Activated CD4-positive, alpha-beta T cell treated with anti-CD3 and anti-CD28 coated beads for 48 hours (primary cell): ENCODE data around the gene SLC9A2.

Source experiments
- DNase-seq: peaks from one replicate; pipeline ENCODE4 v3.0.0-alpha.2; 2020

SLC9A2 gene

DNA sequence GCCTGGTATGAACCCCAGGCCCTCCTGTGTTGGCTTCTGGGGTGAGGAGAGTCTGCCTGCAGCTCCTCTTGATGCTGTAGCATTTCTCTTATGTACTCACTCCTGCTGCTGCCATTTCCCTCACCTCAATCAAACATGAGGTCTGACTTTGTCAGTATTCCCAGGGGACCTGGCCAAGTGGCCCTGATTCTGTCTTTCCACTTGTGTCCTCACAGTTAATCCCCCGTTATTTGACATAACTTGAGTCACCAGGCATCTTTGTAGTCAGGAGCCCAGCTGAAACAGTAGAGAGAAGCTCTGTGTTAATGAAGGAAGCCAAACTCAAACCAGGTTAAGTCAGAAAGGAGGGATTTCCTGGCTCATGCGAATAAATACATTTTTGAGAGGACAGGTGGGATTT, 55.0 kb downstream of the SLC9A2 start:
- DNase-seq, result no peak

- no peak for DNase-seq
These were observed 55.5 kb downstream of the SLC9A2 start for GRCh38 chr2:102674836-102675235.

DNA sequence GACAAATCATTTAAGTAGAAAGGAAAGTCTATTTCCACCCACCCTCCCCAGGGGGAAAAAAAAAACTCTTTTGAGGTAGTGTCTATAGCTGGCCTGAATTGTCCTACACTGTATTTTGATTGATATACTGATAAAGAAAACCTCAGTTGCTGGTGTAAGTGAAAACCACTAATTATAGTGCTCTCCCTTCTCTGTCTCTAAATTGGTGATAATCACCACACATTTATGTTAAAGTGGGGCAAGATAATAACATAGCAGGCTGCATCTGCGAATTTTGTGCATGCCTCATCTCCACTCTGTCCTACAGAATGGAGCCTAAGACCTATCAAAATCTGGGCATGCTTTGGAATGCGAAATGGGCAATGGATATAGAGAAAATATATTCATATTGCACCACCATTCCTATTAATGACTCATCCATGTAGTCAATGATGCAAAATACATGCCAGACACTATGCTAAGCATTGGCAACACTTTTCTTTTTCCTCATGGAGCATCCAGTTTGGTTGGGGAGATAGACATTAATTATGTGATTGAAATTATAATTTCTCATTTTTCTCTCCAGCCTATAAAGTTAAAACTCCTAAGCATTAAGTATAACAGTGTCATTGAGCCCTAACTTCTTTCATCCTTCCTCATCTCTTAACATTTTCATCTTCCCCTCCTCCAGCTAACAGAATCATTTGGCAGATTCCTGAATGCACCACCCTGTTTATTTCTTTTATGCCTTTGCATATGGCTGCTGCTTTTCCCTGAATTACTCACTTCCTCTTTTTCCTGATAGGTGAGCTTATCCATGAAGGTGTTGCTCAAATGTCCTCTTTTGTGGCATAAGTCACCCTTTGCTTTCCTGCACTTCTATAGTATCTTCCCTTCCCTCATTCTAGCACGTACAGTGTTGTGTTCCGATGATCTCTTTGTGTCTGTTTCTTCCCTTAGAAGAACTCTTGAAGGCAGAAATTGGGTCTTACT, 58.2 kb downstream of the SLC9A2 start:
- DNase-seq, result no peak

DNA sequence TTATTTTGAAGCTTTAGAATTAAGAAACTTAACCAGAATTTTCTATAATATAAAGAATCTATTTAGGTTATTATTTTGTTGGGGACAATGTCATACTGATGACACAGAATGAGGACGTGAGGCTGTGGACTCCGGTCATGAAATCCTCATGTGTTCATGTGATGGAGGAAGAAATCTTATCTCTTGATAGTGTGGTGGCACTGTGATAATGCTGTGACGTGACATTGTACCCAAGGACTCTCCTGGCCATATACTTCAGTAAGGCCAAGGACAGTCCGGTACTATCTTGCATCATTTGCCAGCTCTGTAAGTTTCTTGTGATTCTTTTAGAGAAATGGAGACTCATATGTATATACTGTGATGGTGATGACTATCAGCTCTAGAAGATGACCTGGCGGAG, 59.1 kb downstream of the SLC9A2 start:
- no peak for DNase-seq

DNA sequence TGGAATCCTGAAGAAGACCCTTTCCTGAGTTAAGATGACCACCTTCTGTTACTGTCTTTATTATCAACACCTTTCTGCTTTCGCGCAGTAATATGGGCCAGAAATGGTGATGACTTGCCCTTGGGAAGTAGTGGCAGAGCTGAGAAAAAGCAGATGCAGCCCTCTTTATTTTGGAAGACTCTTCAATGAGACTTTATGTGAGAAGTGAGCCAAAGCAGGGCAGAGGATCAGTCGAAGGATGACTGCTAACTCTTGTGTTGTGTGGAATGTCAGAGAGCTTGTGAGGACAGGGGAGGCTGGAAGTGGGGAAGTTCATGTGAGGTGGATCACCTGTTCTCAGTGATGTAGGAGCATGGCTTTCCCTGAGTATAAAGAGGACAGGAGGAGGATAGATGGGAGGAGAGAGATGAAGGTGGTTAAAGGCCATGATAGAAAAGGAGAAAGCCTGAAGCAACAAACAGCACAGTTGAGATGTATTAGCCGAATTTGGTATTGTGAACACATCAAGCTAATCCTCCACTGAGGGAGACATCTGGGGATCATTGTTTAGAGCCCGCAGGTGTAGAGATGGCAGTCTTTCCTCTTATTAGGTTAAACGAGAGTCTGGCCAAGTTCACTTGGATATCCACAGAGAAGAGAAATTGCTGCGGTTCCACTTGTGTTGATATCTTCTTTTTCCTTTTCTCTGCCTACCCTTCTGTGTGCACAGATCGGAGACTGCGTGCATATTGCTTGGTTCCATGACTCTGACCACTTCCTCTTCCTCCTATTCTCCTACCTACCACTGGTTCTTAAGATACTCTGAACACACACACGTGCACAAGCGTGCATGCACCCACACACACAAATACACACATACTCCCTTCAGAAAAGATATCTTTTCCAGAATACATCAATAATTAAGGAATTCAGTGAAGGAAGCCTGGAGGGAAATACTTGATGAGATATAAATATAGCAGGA, 67.4 kb downstream of the SLC9A2 start:
- no peak for DNase-seq

DNA sequence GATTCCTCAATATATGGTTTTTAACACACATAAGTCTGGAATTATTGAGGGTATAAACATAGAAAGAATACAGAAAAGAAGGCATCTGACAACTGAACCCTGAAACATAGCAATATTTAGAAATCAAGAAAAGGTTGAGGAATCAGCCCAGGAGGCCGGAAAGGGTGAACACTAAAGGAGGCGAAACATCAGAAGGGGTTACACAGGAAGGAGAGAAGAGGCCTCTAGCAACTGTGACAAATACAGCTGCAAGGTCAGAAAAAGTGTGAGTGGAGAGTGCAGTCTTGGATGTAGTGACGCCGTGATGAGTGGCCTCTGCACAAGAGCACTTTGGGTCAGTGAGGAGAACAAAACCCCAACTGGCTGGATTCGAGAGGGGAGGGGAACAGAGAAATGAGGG, 70.7 kb downstream of the SLC9A2 start:
- DNase-seq, result no peak

DNA sequence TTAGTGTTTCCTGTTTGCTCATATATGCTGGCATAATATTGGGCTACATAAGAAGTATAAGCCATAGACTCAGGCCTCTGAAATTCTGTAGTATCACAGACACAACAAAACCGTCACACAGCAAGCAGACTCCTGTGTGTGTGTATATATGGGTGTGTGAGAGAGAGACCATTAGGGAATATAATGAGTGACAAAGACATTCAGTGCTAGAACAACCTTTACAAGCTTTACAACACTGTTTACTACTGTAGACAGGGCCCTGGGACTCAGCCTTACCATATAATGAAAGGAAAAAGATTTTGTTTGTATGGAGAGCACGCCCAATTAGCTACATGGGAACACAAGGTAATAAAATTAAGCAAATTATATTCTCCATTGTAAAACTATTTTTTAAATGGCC, 77.1 kb downstream of the SLC9A2 start:
- no peak for DNase-seq

GRCh38 chr2:102698369-102699111, 79.2 kb downstream of the SLC9A2 start:
- no peak for DNase-seq

DNA sequence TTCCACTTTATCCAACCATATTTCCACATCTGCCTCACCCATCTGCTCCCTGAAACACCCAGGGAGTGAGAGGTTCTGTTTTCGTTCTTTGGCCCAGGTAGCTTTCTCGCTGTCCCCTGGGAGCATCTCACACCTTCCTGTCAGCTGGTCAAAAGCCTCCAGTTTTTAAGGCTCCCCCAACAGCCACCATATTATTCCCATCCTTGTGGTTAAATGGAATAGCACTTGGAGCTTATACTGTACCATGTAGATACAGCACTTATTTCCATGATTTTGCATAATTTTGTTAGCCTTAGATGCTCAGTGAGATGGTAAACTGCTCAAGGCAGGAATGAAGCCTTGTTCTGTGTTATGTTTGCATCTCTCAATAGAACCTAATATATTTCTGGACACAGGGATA, 84.0 kb downstream of the SLC9A2 start:
- DNase-seq, result no peak

DNA sequence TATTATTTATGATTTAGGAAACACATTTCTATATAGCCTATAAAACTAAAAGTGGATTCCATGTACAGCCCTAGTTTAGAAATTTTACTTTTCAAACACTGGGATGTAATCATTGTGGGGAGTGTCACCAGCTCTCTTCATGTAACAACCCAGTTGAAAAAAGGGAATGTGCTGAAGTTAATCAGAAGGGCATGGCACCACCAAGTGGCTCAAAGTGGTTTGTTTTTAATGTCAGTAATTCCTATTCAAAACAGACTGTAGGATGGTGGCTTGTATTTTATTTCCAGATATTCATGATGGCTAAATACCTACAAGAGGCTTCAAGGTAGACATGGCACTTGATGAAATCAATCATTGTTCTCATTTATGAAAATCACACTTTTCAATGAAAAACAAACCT, 84.4 kb downstream of the SLC9A2 start:
- DNase-seq, result peak; percentile 24

DNA sequence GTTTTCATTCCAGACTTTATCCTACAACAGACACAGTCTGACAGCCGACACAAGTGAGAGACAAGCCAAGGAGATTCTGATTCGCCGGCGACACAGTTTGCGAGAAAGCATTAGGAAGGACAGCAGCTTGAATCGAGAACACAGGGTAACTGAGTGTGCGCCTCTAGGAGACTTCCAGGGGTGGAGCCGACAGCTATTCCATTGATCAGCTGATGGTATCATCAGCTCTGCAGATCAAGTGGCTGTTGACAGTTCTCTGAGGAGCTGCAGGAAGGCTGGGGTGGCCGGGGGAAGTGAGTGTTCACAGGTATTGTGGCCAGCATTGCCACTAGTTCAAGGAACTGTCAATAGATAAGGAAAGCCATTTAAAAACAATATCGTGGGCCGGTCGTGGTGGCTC, 85.2 kb downstream of the SLC9A2 start:
- DNase-seq, result no peak

GRCh38 chr2:102707796-102708695, 88.7 kb downstream of the SLC9A2 start:
- DNase-seq, result no peak

GRCh38 chr2:102708847-102709559, 89.7 kb downstream of the SLC9A2 start:
- DNase-seq, result no peak

DNA sequence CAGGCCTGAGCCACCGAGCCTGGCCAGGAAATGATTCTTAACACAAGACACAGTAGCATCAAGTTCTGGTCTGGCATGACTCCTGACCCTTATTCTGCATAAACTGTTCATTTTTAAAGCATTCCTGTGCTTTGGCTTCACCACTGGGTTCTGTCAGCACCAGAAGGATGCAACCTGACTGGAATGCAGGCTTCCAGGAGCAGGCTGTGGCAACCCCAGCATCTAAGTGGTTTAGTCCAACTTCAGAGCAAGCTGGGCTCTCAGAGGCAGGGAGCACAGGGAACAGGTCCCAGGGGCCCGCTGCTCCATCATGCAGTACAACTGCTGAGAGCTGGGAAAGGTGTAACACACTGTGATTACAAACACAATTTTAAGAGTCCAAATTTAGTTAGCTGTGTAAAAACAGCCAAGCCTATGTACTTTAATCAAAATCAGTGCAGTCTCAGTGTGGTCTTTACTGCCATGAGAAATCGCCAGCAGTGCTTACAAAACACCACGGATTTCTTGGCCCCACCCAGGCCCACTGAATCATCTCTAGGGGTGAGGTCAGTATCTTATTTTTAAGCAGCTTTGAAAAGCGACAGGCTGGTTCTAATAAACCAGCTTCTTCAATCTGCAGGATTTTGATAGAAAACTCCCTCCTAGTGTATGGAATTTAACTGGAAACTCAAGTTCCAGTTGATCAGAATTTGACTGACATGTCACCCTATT, 98.1 kb downstream of the SLC9A2 start:
- DNase-seq, result no peak

DNA sequence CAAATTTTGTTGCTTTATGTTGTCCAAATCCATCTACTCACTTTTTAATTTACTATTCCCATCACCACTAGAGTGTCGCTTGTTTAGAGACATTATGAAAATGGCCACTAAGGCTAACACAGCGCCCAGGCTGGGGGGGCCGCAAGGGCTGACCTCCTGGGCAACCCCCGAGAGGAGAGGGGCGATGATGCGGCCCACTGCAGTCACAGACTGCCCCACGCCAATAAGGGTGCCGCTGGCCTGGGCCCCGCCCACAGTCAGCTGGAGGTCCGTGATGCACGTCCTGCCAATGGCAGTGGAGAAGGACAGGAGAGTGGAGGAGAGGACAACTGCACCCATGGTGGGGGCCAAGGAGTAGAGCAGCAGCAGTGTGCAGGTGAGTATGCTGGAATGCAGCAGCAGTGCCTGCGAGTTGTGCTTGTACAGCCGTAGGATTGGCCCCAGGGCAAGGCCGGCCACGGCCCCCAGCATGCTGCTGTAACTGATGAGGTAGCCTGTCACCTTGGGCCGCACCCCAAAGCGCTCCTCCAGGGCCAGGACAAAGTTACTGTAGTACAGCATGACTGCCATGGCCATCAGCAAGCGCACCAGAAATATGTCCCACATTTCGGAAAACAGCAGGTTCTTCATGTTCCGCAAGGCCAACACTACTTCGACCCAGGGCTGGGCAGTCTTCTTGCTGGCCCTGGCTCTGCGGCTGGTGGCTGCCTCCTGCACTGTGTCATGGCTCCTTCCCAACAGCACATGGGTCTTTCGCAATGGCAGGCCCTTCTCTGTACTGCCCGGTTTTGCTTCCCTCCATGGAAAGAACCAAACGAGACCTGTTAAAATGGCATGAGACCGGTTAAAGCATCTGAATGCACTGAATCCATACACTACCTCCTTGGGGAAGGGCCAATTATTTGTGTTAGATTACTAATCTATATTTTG, 99.3 kb downstream of the SLC9A2 start:
- DNase-seq, result no peak

DNA sequence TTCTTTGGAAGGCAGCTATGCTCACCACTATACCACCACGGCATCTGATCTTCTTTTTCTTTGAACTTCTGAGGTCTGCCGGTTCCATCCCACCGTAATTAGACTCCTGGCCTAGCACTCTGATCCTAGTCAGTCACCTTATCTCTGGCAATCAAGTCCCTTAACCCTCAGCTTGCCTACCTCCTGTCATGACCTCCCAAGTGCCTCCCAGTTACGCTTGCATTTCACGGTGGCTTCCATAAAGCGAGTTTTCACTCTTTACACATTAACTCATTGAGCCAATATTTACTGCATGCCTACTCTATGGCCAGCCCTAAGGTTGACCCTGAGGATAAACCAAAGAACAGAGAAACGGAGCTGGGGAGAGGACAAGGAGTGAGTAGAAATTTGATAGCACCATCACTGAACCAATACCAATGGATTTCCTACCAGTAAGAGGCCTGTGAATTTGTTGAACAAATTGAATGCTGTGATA, 104.7 kb downstream of the SLC9A2 start:
- DNase-seq, result no peak

GRCh38 chr2:102724553-102724952, 105.2 kb downstream of the SLC9A2 start:
- no peak for DNase-seq

DNA sequence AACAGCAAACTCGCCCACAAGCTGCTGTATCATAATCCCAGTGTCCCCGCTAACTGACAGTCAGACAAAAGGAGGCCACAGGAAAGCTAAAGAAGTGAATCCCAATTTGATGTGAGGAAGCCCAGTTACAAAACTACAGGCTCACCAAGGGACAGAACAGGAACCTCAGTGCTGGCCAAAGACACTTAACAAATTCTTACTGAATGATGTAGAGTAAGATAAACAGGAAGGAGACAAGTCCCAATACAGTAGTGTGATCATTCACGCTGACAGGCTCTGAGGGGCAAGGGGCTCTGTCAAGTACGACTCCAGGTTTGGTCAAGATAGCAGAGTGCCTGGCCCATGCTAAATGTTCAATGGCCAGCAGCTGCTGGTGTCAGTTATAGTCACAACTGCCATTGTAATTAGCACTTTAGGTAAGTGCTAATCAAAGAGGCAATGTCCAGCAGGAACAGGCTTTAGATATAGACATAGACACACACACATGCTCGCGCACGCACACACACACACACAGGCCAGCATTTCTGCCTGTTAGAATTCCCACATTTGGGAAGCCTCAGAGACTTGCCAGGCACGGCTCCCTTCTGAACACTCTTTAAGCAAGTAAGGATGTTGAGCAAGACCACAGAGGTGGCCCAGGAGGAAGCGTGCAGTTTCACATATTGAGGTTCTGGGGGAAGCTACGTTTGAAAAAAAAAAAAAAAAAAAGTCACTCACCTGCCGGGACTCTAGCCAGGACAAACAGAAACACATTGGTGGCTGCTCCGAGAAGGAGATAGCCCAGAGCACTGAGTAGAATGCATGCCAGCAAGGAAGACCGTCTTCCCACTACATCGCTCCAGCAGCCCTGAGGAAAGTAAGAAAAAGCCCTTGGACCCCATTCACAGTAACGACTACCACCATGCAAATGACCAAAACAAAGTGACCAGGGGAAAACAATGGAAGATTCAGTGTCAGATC, 107.1 kb downstream of the SLC9A2 start:
- no peak for DNase-seq
